HG02588 (cell line): ENCODE measurements around the gene NCBP3.

Experiments used
- ATAC-seq: cut with Tn5 transposase; IDR thresholded peaks from one replicate; pipeline ENCODE4 v1.9.1; 2021; ENCODE audit warnings: mild to moderate bottlenecking, moderate library complexity; ENCODE audit not compliant: unreplicated experiment

NCBP3 gene

GRCh38 chr17:3813171-3813570 is 32.9 kb downstream of the NCBP3 start:
- ATAC-seq: no peak

GRCh38 chr17:3812771-3813170 is 33.3 kb downstream of the NCBP3 start:
- ATAC-seq: no peak

GRCh38 chr17:3812284-3812683 is 33.8 kb downstream of the NCBP3 start:
- no peak for ATAC-seq

GRCh38 chr17:3810019-3810418 is 36.0 kb downstream of the NCBP3 start:
- ATAC-seq: no peak

GRCh38 chr17:3809135-3809534 is 36.9 kb downstream of the NCBP3 start:
- no peak for ATAC-seq

- ATAC-seq: no peak
Observed at GRCh38 chr17:3808701-3809100, 37.3 kb downstream of the NCBP3 start.

- no peak for ATAC-seq
Observed at GRCh38 chr17:3805581-3805980, 40.5 kb downstream of the NCBP3 start.

GRCh38 chr17:3804503-3804931 is 41.5 kb downstream of the NCBP3 start:
- peak; percentile 58 for ATAC-seq

GRCh38 chr17:3803308-3803640 is 42.8 kb downstream of the NCBP3 start:
- ATAC-seq: no peak

GRCh38 chr17:3802461-3803307 is 43.4 kb downstream of the NCBP3 start:
- no peak for ATAC-seq

- no peak for ATAC-seq
Observed at GRCh38 chr17:3801792-3802191, 44.3 kb downstream of the NCBP3 start.

GRCh38 chr17:3801347-3801746 is 44.7 kb downstream of the NCBP3 start:
- ATAC-seq: no peak

- no peak for ATAC-seq
Observed at GRCh38 chr17:3800362-3801271, 45.4 kb downstream of the NCBP3 start, which contains the start of gene ITGAE. TSS of gene ITGAE (minus strand) at chr17:3801188. CDS start at chr17:3801144, 44 bp downstream.

GRCh38 chr17:3799181-3799945 is 46.7 kb downstream of the NCBP3 start:
- ATAC-seq: no peak

GRCh38 chr17:3798273-3799180 is 47.5 kb downstream of the NCBP3 start:
- no peak for ATAC-seq

GRCh38 chr17:3796822-3797170 is 49.2 kb downstream of the NCBP3 start:
- ATAC-seq: peak; percentile 25

GRCh38 chr17:3796110-3796821 is 49.8 kb downstream of the NCBP3 start:
- peak; percentile 57 for ATAC-seq

- no peak for ATAC-seq
Observed at GRCh38 chr17:3795390-3796102, 50.5 kb downstream of the NCBP3 start.
